GM19023 (cell line): ENCODE data around the gene TGM1.
"Not testable (repeated sequence)": the region's sequence is repeated elsewhere in the genome, so short reads cannot be mapped to it uniquely, and the experiment has no call there.

Experiments
- ATAC-seq: cut with Tn5 transposase; IDR thresholded peaks from one replicate; pipeline ENCODE4 v1.9.1; 2021; ENCODE audit warnings: mild to moderate bottlenecking, moderate library complexity; ENCODE audit not compliant: unreplicated experiment

TGM1 gene

DNA sequence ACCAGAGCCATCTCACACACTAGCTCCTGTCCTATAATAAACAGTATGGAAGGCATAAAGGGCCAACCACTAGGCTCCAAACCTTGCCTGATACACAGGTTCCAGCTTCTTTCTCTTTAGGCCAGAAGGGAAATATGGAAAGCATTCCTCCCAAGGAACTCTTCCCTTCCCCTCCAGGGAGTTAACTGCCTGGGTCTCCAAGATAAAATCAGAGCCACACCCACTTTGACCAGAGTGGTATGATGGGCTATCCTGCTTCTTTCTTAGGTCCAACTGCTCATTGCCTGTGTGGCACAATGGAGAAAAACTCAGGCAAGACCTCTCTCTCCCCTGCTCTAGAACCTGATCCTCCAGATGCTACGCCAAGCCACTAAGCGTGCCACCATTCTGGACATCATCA, 55.4 kb downstream of the TGM1 start:
- ATAC-seq = no peak

DNA sequence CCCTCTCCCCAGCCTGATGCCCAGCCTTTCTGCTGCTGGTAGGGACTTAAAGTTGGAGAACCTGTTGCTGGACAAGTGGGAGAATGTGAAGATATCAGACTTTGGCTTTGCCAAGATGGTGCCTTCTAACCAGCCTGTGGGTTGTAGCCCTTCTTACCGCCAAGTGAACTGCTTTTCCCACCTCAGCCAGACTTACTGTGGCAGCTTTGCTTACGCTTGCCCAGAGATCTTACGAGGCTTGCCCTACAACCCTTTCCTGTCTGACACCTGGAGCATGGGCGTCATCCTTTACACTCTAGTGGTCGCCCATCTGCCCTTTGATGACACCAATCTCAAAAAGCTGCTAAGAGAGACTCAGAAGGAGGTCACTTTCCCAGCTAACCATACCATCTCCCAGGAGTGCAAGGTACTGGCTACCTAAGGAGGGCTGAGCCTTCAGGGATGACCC, 55.8 kb downstream of the TGM1 start:
- ATAC-seq = no peak

DNA sequence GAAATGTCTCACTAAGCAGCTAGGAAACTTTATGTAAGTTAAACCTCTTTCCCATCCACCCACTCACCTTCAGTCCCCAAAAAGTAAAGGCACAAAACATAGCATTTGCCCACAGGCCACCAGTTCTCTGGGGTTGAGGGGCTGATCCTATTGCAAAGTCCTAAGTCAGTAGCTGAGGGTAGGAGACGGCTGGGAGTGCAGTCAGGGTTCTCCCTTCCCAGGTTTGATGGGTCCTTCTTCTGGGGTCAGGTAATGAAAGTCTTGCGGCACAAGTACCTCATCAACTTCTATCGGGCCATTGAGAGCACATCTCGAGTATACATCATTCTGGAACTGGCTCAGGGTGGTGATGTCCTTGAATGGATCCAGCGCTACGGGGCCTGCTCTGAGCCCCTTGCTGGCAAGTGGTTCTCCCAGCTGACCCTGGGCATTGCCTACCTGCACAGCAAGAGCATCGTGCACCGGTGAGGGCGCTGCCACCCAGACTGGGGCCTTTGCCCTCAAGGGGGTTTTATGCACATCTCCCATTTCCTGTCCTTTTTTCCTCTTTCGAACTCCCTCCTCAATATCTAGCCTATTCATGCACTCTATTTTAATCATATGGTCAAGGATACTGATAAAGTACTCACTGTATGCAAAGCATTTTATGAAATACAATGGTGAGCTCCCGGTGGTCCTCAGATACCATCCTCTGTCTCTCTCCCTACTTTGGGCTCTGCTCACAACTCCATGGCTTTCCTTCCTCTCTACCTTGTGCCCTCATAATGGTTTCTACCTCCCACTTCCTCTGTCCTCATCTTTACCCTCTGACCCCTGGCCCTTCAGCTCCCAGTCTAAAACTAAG, 56.5 kb downstream of the TGM1 start:
- no peak for ATAC-seq

- ATAC-seq = no peak
Measured at GRCh38 chr14:24204163-24205146, 58.5 kb downstream of the TGM1 start.

DNA sequence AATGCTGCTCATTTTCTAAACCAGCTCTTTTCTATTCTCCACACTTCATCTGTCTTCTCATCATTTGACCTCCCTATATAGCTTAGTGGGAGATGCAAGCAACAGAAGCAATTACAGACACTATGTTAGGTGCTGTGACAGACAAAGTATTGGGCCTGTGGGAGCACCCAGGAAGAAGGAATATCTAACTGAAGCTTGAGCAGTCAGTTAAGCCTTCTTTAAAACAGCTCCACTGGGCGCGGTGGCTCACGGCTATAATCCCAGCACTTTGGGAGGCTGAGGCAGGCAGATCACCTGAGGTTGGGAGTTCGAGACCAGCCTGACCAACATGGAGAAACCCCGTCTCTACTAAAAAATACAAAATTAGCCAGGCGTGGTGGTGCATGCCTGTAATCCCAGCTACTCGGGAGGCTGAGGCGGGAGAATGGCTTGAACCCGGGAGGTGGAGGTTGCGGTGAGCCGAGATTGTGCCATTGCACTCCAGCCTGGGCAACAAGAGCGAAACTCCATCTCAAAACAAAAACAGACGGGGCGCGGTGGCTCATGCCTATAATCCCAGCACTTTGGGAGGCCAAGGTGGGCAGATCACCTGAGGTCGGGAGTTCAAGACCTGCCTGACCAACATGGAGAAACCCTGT, 59.6 kb downstream of the TGM1 start:
- ATAC-seq = not testable (repeated sequence)

GRCh38 chr14:24202538-24202937, 60.4 kb downstream of the TGM1 start:
- not testable (repeated sequence) for ATAC-seq
